ENCODE measurements around the gene PLEKHA8. TPM values are rescaled to one million over a fixed set of nuclear protein-coding genes. Genes with fewer than 3 reads are reported as not detected.
"Not testable (repeated sequence)": the region's sequence is repeated elsewhere in the genome, so short reads cannot be mapped to it uniquely, and the experiment has no call there.

PLEKHA8 gene
- total RNA-seq, 1 donor from 2014 or later: 8.8 TPM

- ATAC-seq (no peak), DNase-seq (no peak)
- TF ChIP-seq, protein P1, sequence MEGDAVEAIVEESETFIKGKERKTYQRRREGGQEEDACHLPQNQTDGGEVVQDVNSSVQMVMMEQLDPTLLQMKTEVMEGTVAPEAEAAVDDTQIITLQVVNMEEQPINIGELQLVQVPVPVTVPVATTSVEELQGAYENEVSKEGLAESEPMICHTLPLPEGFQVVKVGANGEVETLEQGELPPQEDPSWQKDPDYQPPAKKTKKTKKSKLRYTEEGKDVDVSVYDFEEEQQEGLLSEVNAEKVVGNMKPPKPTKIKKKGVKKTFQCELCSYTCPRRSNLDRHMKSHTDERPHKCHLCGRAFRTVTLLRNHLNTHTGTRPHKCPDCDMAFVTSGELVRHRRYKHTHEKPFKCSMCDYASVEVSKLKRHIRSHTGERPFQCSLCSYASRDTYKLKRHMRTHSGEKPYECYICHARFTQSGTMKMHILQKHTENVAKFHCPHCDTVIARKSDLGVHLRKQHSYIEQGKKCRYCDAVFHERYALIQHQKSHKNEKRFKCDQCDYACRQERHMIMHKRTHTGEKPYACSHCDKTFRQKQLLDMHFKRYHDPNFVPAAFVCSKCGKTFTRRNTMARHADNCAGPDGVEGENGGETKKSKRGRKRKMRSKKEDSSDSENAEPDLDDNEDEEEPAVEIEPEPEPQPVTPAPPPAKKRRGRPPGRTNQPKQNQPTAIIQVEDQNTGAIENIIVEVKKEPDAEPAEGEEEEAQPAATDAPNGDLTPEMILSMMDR (IDR thresholded peaks at IDR 0.05): no peak
- no peak overlapping the region for H3K4me3 ChIP-seq
- H3K36me3 ChIP-seq: peaks cover 42% of the 10 kb centered on the region
- intact Hi-C loops (cut with DNase I): no loop called here
- H3K27me3 ChIP-seq (ENCODE audit: low read depth): no peaks in the 10 kb centered on the region
- H3K27ac ChIP-seq: no peak overlapping the region
- no peaks in the 10 kb centered on the region for H3K4me1 ChIP-seq
- H3K9me3 ChIP-seq: no peaks in the 10 kb centered on the region
These were observed 20.4 kb downstream of the PLEKHA8 start for GRCh38 chr7:30048582-30048981.

GRCh38 chr7:30049173-30049572 is 21.0 kb downstream of the PLEKHA8 start:
- intact Hi-C loops (cut with DNase I): no loop called here
- no peaks in the 10 kb centered on the region for H3K27me3 ChIP-seq (ENCODE audit: low read depth)
- no peaks in the 10 kb centered on the region for H3K4me1 ChIP-seq
- no peak overlapping the region for H3K4me3 ChIP-seq
- TF ChIP-seq, protein P1 (IDR thresholded peaks at IDR 0.05): no peak
- ATAC-seq (no peak), DNase-seq (no peak)
- H3K27ac ChIP-seq: no peak overlapping the region
- H3K9me3 ChIP-seq: no peaks in the 10 kb centered on the region
- H3K36me3 ChIP-seq: peaks cover 42% of the 10 kb centered on the region

- Histone ChIP-seq H3K27me3 (ENCODE audit: low read depth) (no peaks in the 10 kb centered on the region), H3K27ac (no peak overlapping the region), H3K36me3 (peaks cover 33% of the 10 kb centered on the region), H3K4me3 (no peak overlapping the region), H3K9me3 (no peaks in the 10 kb centered on the region), H3K4me1 (no peaks in the 10 kb centered on the region)
- ATAC-seq (no peak), DNase-seq (no peak)
- TF ChIP-seq, protein P1 (IDR thresholded peaks at IDR 0.05): no peak
- intact Hi-C loops (cut with DNase I): no loop called here
These were observed 24.9 kb downstream of the PLEKHA8 start for GRCh38 chr7:30053068-30053467.

DNA sequence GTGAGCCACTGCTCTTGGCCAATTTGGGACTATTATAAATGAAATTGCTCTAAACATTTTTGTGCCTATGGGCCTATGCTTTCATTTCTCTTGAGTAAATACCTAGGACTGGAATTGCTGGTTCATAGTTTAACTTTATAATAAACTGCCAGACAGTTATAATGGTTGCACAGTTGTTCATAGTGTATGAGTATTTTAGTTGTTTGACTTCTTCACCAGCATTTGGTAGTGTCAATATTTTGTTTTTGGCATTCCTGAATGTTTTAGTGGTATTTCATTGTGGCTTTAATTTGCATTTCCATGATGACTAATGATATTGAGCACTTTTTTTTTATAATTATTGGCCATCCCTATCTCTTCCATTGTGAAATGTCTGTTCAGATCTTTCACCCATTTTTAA is 29.5 kb downstream of the PLEKHA8 start:
- intact Hi-C loops (cut with DNase I): no loop called here
- H3K4me1 ChIP-seq: no peaks in the 10 kb centered on the region
- no peak overlapping the region for H3K27ac ChIP-seq
- no peak for DNase-seq
- no peak overlapping the region for H3K4me3 ChIP-seq
- H3K27me3 ChIP-seq (ENCODE audit: low read depth): no peaks in the 10 kb centered on the region
- no peaks in the 10 kb centered on the region for H3K9me3 ChIP-seq
- TF ChIP-seq, protein P1 (IDR thresholded peaks at IDR 0.05): no peak
- no peak for ATAC-seq
- peaks cover 15% of the 10 kb centered on the region for H3K36me3 ChIP-seq

- H3K4me3 ChIP-seq; H3K9me3 ChIP-seq; H3K36me3 ChIP-seq; H3K4me1 ChIP-seq; H3K27me3 ChIP-seq (ENCODE audit: low read depth); intact Hi-C loops (cut with DNase I); DNase-seq; H3K27ac ChIP-seq: not testable (repeated sequence)
- ATAC-seq: peak; percentile 74 to 88
- TF ChIP-seq, protein P1 (IDR thresholded peaks at IDR 0.05): peak; percentile 53
These were observed 33.6 kb downstream of the PLEKHA8 start for GRCh38 chr7:30061786-30062185.

GRCh38 chr7:30062587-30062986 is 34.4 kb downstream of the PLEKHA8 start:
- peaks cover 7% of the 10 kb centered on the region for H3K36me3 ChIP-seq
- H3K9me3 ChIP-seq: no peaks in the 10 kb centered on the region
- TF ChIP-seq, protein P1 (IDR thresholded peaks at IDR 0.05): peak; percentile 57
- H3K27ac ChIP-seq: no peak overlapping the region
- H3K4me1 ChIP-seq: no peaks in the 10 kb centered on the region
- DNase-seq (no peak), ATAC-seq (peak; percentile 67 to 82)
- H3K27me3 ChIP-seq (ENCODE audit: low read depth): no peaks in the 10 kb centered on the region
- no peak overlapping the region for H3K4me3 ChIP-seq
- intact Hi-C loops (cut with DNase I): no loop called here

Data from lower lobe of right lung (tissue), 2 donors.